NCI-H2171 (cell line): ENCODE results near the gene DNAJC4.

Experiments
- DNase-seq: peaks from one replicate; lab custom pipeline; 2025; lab: John Stamatoyannopoulos, UW

DNAJC4 gene

DNA sequence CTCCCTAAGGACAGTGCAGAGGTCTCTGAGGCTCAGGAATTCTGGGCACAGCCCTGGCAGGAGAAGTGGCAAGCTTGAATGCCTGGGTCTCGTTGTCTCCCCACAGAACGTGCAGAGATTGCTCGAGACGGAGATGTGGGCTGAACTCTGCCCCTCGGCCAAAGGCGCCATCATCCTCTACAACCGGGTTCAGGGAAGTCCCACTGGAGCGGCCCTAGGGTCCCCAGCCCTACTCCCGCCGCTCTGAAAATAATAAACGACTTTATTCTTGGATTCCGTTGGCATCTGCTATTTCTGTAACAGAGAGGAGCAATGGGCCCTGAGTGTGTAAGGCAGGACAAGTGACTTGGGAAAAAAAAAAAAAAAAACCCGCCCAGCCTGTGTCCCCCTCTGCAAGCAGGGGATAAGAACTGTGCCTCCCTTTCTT, 591 bp upstream of the DNAJC4 start:
- DNase-seq, result no peak

- no peak for DNase-seq
These were observed 627 bp downstream of the DNAJC4 start for GRCh38 chr11:64230985-64231365.

DNA sequence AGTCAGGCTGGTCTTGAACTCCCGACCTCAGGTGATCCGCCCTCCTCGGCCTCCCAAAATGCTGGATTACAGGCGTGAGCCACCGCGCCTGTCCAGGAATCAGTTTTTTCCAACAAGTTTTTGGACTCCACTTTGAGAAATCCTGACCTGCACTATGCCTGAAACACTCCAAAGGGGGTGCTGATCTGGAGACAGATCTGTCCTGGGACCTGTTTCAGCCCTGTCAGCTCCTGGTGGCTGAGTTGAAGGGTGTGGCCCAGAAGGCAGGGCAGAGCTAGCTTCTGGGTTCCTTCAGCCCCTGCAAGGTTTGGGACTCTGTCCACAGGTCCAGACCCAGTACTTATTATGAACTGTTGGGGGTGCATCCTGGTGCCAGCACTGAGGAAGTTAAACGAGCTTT, 1.2 kb downstream of the DNAJC4 start:
- DNase-seq, result no peak

GRCh38 chr11:64232182-64232966, 2.0 kb downstream of the DNAJC4 start:
- DNase-seq, result no peak

DNA sequence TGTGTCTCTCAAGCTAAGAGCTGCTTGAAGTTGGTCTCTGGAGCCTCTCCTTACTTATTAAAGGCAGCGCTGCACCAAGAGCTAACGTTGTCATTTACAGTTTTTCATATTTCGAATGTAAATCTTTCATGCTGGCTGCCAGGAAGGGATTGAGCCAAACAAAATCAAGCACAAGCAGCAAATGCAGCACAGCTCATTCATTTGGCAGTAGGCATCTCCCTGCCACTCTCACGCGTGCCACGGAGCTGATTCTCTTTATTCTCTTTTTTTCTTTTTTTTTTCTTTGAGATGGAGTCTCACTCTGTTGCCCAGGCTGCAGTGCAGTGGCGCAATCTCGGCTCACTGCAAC, 2.6 kb downstream of the DNAJC4 start:
- DNase-seq, result no peak

- DNase-seq, result peak; percentile 59
These were observed 3.7 kb downstream of the DNAJC4 start, which contains the start of gene VEGFB for GRCh38 chr11:64233913-64234586. Gene VEGFB, plus strand, starts transcription at chr11:64234584. Its CDS starts 250 bp downstream, at chr11:64234834.

- peak; percentile 43 for DNase-seq
These were observed 4.5 kb downstream of the DNAJC4 start for GRCh38 chr11:64234647-64235379.

DNA sequence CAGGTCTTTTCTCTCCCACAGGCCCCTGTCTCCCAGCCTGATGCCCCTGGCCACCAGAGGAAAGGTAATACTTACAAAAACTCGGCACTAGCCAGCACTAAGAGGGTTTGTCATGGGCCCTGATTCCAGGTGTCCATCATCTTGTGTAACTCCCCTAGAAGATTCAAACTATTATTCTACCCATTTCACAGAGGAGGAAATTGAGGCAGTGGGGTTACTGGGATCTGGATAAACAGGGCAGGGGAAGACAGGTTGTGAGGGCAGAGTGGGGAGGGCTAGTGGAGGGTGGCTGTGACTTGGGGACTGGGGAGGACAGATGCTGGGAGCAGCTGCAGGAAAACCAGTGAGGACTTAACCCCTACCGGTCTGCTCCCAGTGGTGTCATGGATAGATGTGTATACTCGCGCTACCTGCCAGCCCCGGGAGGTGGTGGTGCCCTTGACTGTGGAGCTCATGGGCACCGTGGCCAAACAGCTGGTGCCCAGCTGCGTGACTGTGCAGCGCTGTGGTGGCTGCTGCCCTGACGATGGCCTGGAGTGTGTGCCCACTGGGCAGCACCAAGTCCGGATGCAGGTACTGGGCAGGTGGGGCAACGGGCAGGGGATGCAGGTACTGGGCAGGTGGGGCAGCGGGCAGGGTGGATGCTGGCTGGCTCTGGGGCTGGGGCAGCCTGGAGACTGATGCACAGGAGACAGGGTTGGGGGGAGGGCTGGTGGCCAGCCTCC, 5.3 kb downstream of the DNAJC4 start:
- no peak for DNase-seq

- DNase-seq, result no peak
These were observed 7.2 kb downstream of the DNAJC4 start for GRCh38 chr11:64237484-64237951.

GRCh38 chr11:64238076-64238475, 7.7 kb downstream of the DNAJC4 start:
- DNase-seq, result no peak

- no peak for DNase-seq
These were observed 8.7 kb downstream of the DNAJC4 start for GRCh38 chr11:64238999-64239398.

DNA sequence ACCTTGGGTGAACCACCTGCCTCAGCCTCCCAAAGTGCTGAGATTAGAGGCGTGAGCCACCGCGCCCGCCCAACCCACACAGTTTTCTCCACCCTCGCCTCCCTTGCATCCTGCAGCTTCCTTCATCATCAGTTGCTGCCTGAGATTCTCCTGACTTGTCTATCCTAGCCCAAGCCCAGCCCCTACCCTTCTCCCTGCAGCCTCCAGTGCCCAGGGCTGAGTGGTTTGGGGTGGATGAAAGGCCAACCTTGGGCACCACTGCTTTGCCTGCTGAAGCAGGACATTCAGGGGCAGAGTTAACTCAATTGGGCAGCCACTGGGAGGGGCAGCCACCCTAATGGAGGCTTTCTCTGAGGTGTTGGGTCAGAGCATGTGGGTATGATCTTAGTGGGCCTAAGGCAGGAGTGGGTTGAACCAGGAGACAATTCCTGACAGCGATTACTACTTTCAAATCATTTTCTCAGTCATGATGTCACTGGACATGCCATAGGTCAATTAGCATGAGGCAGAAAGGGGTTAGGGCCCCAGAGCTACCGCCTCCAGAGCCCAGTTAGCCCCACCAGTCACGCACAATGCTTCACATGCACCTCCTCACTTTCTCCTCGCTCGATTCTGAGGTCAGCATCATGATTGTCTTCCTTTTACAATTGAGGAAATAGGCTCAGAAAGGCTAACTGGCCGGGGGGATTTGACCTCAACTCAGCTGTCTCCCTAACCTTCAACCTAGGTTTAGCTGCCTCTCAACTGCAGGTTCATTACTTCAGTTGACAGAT, 9.5 kb downstream of the DNAJC4 start:
- no peak for DNase-seq

DNA sequence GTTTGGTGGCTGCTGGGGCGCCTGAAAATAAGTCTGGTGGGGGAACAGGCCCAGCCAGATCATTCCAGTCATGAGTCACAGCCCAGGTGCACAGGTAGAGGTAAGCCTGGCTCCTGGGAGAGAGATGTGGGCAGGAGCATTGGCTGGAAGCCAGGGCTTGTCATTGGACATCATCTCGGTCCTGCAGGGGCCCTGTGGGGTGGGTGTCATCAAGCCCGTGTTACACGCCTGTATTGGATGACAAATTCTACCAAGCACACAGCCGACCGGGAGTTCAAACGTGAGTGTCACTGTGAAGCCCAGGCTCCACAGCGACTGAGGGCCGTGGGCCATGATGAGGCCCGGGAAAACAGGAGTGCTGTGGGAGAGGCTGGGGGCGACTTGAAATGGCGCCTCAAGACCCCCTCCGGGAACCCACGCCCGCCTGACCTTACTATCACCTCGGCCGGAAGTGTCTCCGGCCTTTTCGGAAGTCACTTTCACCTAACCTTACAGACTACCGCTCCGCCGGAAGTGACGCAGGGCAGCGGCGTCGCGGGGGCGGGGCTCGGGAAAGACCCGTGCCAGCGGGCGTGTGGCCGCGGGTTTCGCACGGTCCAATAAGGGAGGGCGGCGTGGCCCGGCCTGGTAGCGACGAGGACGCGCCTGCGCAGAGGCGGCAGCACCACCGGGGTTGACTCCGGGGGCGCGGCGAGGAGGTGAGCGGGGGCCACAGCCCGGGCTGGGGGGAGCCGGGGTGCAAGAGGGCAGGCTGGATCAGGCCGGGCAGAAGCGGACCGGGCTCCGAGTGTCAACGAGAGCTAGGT, 10.3 kb downstream of the DNAJC4 start, which contains the start of gene FKBP2:
Gene FKBP2, plus strand, starts transcription at position 661 of the 806 bp plus-strand sequence. CDS start 1,293 bp downstream, outside the sequence.
- DNase-seq, result peak; percentile 97

GRCh38 chr11:64241241-64241490, 10.8 kb downstream of the DNAJC4 start:
- DNase-seq, result no peak

DNA sequence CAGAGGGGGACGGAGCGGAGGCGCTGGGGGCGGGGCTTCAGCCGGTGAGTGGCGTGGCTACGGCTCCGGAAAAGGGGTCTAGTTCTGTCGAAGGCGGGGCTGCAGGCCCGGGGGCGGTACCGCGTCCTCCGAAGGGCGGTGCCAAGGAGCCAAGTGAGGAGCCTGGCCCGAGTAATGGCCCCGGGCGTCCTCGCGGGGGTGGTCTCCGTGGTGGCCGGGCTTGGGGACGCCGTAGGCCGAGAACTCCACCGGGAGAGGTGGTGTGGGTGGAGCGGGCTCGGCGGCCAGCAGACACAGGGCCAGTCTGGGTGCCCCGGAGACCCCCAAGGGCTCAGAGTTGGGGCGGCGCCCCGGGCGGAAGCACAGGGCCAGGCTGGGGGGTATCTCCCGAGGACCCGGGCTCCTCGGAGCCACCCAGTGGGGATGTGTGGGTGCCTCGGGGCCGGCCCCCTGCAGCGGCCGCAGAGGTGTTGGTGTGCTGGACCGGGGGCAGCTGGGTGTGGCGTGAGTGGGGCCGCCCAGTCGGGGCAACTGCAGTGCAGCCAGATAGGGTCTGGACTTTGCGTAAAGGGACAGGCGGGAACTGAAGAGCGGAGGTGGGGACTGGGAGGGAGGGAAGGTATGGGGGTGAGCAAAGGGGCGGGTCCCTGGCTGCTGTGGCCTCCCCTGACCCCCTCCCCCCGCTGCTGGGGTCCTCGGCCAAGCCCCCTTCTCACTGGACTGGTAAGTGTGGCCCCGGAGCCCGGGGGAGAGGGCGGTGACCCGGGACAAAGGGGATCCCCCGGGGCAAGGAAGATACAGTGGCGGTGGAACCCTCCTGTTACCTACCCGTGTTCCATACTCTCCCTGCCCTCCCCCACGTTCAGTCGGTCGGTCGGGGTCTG, 11.4 kb downstream of the DNAJC4 start:
- DNase-seq, result peak; percentile 98

DNA sequence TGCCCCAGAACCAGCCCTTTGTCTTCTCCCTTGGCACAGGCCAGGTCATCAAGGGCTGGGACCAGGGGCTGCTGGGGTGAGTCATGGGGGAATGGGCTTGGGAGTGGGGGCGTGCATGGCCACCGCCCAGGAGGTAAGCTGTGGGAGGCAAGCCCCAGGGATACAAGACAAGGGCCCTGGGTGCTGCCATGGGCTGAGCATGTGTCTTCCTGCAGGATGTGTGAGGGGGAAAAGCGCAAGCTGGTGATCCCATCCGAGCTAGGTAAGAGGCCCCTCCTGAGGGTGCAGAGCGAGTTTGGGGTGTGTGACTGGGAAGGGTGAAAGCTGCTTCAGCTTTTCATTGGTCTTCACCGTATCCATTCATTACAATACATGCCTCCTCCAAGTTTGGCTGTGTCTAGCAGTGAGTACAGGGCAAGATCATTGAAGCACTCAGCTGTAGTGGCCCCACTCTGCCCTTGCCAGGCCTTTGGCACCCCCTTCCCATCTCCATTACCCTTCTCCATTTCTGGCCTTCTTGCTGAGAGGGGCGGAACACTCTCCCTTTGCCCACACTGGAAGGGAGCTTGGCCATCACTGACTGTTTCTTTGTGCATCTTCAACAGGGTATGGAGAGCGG, 13.0 kb downstream of the DNAJC4 start:
- DNase-seq, result no peak

DNA sequence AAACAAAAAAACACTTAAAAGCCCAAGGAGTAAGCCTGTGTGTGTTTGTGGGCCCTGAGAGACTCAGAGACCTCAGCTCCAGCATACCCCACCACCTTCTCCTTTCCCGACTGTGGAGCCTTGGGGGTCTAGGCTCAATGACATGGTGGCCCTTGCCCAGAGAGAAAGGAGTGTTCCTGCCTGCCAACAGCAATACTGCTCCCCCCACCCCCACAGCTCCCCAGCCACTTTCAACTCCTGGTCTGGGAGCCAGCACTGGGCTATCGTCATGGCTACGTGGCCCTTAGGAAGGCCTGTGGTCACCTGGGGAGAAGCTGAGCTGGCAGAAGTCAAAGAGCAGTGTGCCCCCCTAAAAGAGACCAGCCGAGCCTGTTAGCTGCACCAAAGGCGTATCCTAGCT, 13.8 kb downstream of the DNAJC4 start:
- no peak for DNase-seq

DNA sequence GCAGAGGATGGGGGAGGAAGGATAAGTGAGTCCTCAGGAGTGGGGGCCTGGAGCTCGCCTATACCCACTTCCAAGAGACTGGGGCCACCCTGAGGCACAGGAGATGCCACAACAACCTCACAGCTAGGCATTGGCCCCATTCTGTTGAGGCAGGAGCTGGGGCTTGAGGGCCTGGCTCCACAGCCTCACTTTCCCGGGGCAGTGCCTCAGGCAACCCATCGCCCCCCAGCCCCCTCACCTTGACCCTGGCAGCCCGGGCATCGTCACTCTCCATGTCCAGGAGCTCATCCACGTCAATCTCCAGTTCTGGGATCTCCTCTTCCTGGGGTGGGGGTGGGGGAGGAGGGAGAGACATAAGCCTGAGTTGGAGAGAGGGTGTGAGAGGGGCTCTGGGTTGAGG, 14.6 kb downstream of the DNAJC4 start:
- no peak for DNase-seq

- no peak for DNase-seq
These were observed 15.1 kb downstream of the DNAJC4 start for GRCh38 chr11:64245401-64245796.
